Astrocyte (in vitro differentiated cells and primary cell): Measurements from ENCODE around the gene RHBDL1.

ENCODE experiments used
- CTCF ChIP-seq: IDR thresholded peaks from 2 replicates; pipeline ENCODE4 v1.5.1; 2011; ENCODE audit warnings: low read depth, mild to moderate bottlenecking, inconsistent platforms, low read length, moderate library complexity; ENCODE audit not compliant: insufficient read depth
- EZH2 ChIP-seq: IDR thresholded peaks from 2 replicates; pipeline ENCODE4 v1.6.1; 2012; ENCODE audit warnings: mild to moderate bottlenecking, low read length, inconsistent platforms; ENCODE audit not compliant: insufficient read depth

GRCh38 chr16:630815-631405, 44.6 kb upstream of the RHBDL1 start, which contains the start of gene WFIKKN1:
- TF ChIP-seq CTCF (no peak), EZH2 (no peak)
